Ovary (tissue), 3 donors: ENCODE results near the gene UNKL.

Experiments
- EP300 ChIP-seq: sonication (generic); formaldehyde crosslinking; IDR thresholded peaks from one replicate; pipeline ENCODE4 v1.6.1; 2017; ENCODE audit warnings: antibody characterized with exemption
- POLR2A ChIP-seq: fragments of 450-650 bp; IDR thresholded peaks from one replicate; pipeline ENCODE4 v1.6.1; 2017; ENCODE audit warnings: antibody characterized with exemption, mild to moderate bottlenecking, moderate library complexity
- TF ChIP-seq, protein P1 (sequence below), 3 donors: fragments of 450-650 bp in 2 of 3; fragments of 200-600 bp in 1 of 3; IDR thresholded peaks; one replicate each; pipeline versions ENCODE4 v1.5.1 to v1.8.0; 2016 to 2022; ENCODE audit warnings: antibody characterized with exemption in 3 of 3, mild to moderate bottlenecking in 1 of 3
- donor health status: DM: no; HTN: no; CAD: no.

DNA sequence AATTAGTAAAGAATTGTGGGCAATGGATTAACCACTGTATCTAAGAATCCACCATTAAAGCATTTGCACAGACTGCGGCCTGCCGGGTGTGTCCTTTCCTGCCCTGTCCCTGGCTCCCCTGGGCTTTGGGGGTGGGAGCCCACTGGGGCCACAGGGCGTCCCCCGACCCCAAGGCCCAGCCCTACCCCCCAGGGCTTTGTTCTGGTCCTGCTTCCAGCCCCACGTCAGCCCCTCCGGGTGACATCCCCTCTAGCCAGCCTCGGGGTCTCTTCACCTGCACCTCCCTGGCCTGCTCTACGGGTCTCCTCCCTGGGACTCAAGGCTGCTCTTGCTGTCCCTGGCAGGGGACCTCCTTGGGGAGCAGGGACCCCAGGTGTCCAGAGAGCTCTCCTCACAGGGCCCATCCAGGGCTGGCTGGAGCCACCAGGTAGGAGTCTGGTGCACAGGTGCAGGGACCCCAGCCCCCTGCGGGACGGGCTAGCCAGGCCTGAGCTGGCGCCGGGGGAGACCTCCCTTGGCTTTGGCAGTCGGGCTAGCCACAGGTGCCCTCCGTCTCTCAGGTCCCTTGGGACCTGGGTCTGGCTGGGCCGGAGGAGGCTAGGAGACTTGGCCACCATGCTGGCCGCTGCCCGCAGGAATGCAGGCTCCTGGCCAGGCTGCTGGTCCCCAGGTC is 87.4 kb downstream of the UNKL start:
- TF ChIP-seq EP300 (no peak), POLR2A (no peak)
- TF ChIP-seq, protein P1, sequence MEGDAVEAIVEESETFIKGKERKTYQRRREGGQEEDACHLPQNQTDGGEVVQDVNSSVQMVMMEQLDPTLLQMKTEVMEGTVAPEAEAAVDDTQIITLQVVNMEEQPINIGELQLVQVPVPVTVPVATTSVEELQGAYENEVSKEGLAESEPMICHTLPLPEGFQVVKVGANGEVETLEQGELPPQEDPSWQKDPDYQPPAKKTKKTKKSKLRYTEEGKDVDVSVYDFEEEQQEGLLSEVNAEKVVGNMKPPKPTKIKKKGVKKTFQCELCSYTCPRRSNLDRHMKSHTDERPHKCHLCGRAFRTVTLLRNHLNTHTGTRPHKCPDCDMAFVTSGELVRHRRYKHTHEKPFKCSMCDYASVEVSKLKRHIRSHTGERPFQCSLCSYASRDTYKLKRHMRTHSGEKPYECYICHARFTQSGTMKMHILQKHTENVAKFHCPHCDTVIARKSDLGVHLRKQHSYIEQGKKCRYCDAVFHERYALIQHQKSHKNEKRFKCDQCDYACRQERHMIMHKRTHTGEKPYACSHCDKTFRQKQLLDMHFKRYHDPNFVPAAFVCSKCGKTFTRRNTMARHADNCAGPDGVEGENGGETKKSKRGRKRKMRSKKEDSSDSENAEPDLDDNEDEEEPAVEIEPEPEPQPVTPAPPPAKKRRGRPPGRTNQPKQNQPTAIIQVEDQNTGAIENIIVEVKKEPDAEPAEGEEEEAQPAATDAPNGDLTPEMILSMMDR (IDR thresholded peaks at IDR 0.05), result no peak
